A549 (cell line): ENCODE results near the gene METTL21A.

Experiments
- NR3C1 ChIP-seq: fragments of >200 bp; sonication (Bioruptor Twin); formaldehyde crosslinking; IDR thresholded peaks from 3 replicates; pipeline ENCODE4 v1.6.1; 2017
- POLR2A ChIP-seq: IDR thresholded peaks from 2 replicates; pipeline ENCODE4 v1.6.1; 2012; ENCODE audit warnings: mild to moderate bottlenecking, low read length
- RNF2 ChIP-seq: fragments of 200-600 bp; sonication (generic); IDR thresholded peaks from 2 replicates; pipeline ENCODE4 v1.6.1; 2016; ENCODE audit warnings: low read depth, mild to moderate bottlenecking, antibody characterized with exemption, moderate library complexity, borderline replicate concordance
- TF ChIP-seq, protein P1 (sequence below): fragments of >200 bp; sonication (Bioruptor Twin); formaldehyde crosslinking; IDR thresholded peaks from 3 replicates; pipeline ENCODE4 v1.5.1; 2016

DNA sequence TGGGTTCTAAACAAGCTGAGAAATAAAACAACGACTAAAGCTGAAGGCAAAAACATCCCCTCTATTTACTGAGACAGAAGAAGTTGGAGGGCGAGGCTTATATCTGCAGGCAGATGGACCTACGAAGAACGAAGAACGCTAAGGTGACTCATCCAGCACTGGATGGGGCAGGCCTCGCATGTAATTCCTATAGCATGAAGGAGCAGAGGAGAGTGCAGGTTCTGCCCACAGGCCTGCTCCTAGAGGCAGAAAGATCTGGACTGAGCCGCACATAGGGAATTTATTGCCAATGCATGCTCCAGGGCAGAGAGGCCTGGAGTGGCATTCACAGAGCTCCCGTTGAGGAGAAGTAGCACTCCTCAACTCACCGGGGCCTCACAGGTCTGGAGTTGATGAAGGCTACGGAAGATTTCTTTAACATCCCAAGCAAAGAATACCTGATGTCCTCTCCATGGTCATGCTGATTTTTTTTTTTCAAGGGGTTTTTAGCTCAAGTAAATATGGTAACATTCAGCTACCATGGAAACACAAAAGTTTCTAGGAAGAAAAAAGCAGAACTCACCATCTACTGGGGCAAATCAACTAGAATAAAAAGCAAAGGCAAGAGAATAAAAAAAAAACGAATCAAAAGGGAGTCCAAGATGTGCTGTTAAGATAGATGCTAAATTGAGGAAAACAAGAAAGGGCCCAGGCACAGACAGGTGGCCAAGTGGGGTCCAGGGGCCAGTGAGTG is 10.4 kb upstream of the METTL21A start:
- TF ChIP-seq NR3C1: no peak
- TF ChIP-seq POLR2A: no peak
- TF ChIP-seq RNF2: no peak
- TF ChIP-seq, protein P1, sequence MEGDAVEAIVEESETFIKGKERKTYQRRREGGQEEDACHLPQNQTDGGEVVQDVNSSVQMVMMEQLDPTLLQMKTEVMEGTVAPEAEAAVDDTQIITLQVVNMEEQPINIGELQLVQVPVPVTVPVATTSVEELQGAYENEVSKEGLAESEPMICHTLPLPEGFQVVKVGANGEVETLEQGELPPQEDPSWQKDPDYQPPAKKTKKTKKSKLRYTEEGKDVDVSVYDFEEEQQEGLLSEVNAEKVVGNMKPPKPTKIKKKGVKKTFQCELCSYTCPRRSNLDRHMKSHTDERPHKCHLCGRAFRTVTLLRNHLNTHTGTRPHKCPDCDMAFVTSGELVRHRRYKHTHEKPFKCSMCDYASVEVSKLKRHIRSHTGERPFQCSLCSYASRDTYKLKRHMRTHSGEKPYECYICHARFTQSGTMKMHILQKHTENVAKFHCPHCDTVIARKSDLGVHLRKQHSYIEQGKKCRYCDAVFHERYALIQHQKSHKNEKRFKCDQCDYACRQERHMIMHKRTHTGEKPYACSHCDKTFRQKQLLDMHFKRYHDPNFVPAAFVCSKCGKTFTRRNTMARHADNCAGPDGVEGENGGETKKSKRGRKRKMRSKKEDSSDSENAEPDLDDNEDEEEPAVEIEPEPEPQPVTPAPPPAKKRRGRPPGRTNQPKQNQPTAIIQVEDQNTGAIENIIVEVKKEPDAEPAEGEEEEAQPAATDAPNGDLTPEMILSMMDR: no peak
